OCI-LY3 (cell line): ENCODE measurements around the gene ABI3BP.

Source experiments
- H2AFZ ChIP-seq: fragments of 200-600, 300-600 bp; shearing (Covaris generic); 2 replicates; pipeline ENCODE4 v1.6.0; 2014; ENCODE audit warnings: antibody characterized with exemption, low read depth, low read length
- H3K27ac ChIP-seq: fragments of 200-600, 300-600 bp; sonication (generic); 2 replicates; pipeline ENCODE4 v1.5.1; 2014; ENCODE audit warnings: mild to moderate bottlenecking, low read length, moderate library complexity, mixed read lengths
- H3K27me3 ChIP-seq: fragments of 200-600, 300-600 bp; sonication (generic); 2 replicates; pipeline ENCODE4 v1.6.1; 2014; ENCODE audit warnings: low read depth, low read length, mixed read lengths
- H3K36me3 ChIP-seq: fragments of 200-600, 300-600 bp; sonication (generic); replicated peaks from 2 replicates; pipeline ENCODE3; 2014; ENCODE audit warnings: low read depth, low read length, mixed read lengths
- H3K4me1 ChIP-seq: fragments of 300-600, 200-600 bp; sonication (generic); 2 replicates; pipeline ENCODE4 v1.6.1; 2014; ENCODE audit warnings: low read length, mixed read lengths
- H3K4me2 ChIP-seq: fragments of 200-600, 300-600 bp; sonication (generic); 2 replicates; pipeline ENCODE4 v1.6.1; 2014; ENCODE audit warnings: low read length, mixed read lengths
- H3K4me3 ChIP-seq: fragments of 300-600, 200-600 bp; sonication (generic); 2 replicates; pipeline ENCODE4 v1.5.1; 2014; ENCODE audit warnings: antibody characterized with exemption, mild to moderate bottlenecking, low read length, moderate library complexity
- H3K79me2 ChIP-seq: fragments of 300-600, 200-600 bp; shearing (Covaris generic); 2 replicates; pipeline ENCODE4 v1.6.1; 2014; ENCODE audit warnings: mild to moderate bottlenecking, low read length, mixed read lengths
- H3K9ac ChIP-seq: fragments of 300-600, 200-600 bp; shearing (Covaris generic); 2 replicates; pipeline ENCODE4 v1.6.0; 2014; ENCODE audit warnings: mild to moderate bottlenecking, low read length, moderate library complexity
- H3K9me3 ChIP-seq: fragments of 200-600, 300-600 bp; shearing (Covaris generic); 2 replicates; pipeline ENCODE4 v1.6.1; 2014; ENCODE audit warnings: low read length, mixed read lengths; ENCODE audit not compliant: insufficient read depth
- H4K20me1 ChIP-seq: fragments of 200-600, 300-600 bp; sonication (generic); 2 replicates; pipeline ENCODE4 v1.6.1; 2016; ENCODE audit warnings: low read length, mixed read lengths; ENCODE audit not compliant: insufficient read depth
- EZH2phosphoT487 ChIP-seq: fragments of 200-600 bp; shearing (Covaris generic); IDR thresholded peaks from 2 replicates; pipeline ENCODE4 v1.6.1; 2018; ENCODE audit warnings: antibody characterized with exemption, mixed run types, low read depth
- TF ChIP-seq, protein P1 (sequence below): fragments of 200-600, 300-600 bp; sonication (generic); IDR thresholded peaks from 2 replicates; pipeline ENCODE4 v1.5.1; 2014; ENCODE audit warnings: antibody characterized with exemption, low read length, low read depth

Gene ABI3BP

DNA sequence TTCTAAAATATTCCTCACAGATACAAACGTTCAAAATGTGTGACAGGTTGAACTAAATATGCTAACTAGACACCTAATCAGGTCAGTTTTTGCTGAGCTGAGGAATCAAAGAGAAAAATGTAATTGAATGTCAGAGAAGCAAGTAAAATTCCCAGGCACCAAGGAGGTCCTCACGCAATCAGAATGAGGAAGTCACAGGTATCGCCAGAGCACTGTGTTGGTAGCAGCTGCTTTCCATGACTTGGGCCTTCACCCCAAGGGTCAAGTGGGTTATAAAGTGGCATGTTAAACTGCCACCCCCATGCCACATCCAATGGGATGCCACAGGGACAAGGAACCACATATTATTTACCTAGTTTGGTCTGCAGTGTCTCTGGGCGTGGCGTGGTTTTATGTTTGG, 158.9 kb downstream of the ABI3BP start:
- no peaks in the 10 kb centered on the region for H3K4me1 ChIP-seq
- no peak for TF ChIP-seq EZH2phosphoT487
- TF ChIP-seq, protein P1, sequence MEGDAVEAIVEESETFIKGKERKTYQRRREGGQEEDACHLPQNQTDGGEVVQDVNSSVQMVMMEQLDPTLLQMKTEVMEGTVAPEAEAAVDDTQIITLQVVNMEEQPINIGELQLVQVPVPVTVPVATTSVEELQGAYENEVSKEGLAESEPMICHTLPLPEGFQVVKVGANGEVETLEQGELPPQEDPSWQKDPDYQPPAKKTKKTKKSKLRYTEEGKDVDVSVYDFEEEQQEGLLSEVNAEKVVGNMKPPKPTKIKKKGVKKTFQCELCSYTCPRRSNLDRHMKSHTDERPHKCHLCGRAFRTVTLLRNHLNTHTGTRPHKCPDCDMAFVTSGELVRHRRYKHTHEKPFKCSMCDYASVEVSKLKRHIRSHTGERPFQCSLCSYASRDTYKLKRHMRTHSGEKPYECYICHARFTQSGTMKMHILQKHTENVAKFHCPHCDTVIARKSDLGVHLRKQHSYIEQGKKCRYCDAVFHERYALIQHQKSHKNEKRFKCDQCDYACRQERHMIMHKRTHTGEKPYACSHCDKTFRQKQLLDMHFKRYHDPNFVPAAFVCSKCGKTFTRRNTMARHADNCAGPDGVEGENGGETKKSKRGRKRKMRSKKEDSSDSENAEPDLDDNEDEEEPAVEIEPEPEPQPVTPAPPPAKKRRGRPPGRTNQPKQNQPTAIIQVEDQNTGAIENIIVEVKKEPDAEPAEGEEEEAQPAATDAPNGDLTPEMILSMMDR, result no peak
- no peak overlapping the region for H3K4me3 ChIP-seq
- no peak overlapping the region for H3K4me2 ChIP-seq
- H3K9ac ChIP-seq, result no peak overlapping the region
- no peaks in the 10 kb centered on the region for H3K36me3 ChIP-seq
- no peaks in the 10 kb centered on the region for H3K9me3 ChIP-seq
- H4K20me1 ChIP-seq, result no peaks in the 10 kb centered on the region
- no peaks in the 10 kb centered on the region for H3K79me2 ChIP-seq
- no peak overlapping the region for H3K27ac ChIP-seq
- H3K27me3 ChIP-seq, result peaks cover 11% of the 10 kb centered on the region
- no peak overlapping the region for H2AFZ ChIP-seq

DNA sequence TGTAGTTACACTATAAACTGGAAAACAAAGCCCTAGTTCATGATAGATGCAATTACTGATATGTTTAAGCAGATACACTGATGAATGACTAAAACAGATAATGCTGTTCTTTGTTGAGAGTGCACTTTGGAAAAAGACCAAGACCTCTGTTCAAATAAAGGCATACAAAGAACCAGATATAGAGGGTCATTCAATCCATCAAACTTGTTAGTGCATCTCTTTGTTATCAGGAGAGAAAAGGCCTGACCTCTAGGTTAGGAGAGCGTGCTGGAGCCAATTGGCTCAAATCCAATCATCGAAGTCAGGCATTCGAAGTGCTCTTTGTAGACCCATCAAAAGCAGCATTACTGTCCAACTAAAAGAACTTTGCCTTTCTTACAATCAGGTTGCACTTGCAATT, 159.7 kb downstream of the ABI3BP start:
- Histone ChIP-seq H3K27ac (no peak overlapping the region), H3K27me3 (peaks cover 14% of the 10 kb centered on the region), H3K4me2 (no peak overlapping the region), H3K36me3 (no peaks in the 10 kb centered on the region), H3K4me1 (no peaks in the 10 kb centered on the region), H3K4me3 (no peak overlapping the region), H4K20me1 (no peaks in the 10 kb centered on the region), H2AFZ (no peak overlapping the region), H3K9me3 (no peaks in the 10 kb centered on the region), H3K79me2 (no peaks in the 10 kb centered on the region), H3K9ac (no peak overlapping the region)
- TF ChIP-seq EZH2phosphoT487, result no peak
- TF ChIP-seq, protein P1, result no peak

DNA sequence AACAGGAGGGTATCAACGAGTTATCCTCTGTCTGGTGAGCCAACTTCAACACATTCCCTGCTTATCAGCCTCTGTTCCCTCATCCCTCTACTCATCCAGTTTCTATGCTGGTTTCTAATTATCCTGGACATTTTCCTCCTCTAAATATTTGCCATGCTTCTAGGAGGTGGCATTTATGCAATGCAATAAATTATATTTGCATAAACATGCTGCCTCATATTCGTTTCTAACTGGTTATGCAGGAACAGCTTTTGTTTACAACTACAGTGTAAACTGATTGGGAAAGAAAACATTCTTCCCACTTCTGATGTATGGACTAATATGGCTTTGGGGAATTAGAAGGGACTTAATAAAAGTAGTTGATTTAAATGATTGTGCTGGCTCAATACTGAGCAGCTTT, 161.6 kb downstream of the ABI3BP start:
- TF ChIP-seq, protein P1, result no peak
- TF ChIP-seq EZH2phosphoT487, result no peak
- Histone ChIP-seq H3K9me3 (no peaks in the 10 kb centered on the region), H3K27ac (no peak overlapping the region), H3K4me2 (no peak overlapping the region), H2AFZ (no peak overlapping the region), H3K9ac (no peak overlapping the region), H3K4me3 (no peak overlapping the region), H3K36me3 (no peaks in the 10 kb centered on the region), H4K20me1 (no peaks in the 10 kb centered on the region), H3K4me1 (no peaks in the 10 kb centered on the region), H3K27me3 (peaks cover 16% of the 10 kb centered on the region), H3K79me2 (no peaks in the 10 kb centered on the region)

DNA sequence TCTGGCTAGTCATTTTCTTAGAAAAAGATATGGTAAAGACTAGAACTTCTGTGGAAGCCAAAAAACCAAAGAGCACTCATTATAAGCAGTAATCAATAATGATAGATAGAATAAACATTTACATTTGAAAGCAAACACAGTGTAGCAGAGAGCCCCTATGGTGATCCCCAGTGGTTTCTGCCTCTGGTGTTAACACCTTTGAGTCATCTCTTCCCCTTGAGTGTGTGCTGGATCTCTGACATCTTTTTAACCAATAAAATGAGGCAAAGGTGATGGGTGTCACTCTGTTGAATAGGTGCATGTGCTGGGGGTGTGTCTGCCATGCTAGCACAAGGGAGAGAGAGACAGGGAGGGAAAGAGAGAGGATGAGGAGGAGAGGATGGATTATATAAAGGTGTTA, 162.3 kb downstream of the ABI3BP start:
- no peaks in the 10 kb centered on the region for H3K79me2 ChIP-seq
- H3K36me3 ChIP-seq, result no peaks in the 10 kb centered on the region
- H3K27ac ChIP-seq, result no peak overlapping the region
- no peaks in the 10 kb centered on the region for H4K20me1 ChIP-seq
- TF ChIP-seq EZH2phosphoT487, result no peak
- TF ChIP-seq, protein P1, result no peak
- no peaks in the 10 kb centered on the region for H3K4me1 ChIP-seq
- no peak overlapping the region for H3K4me3 ChIP-seq
- H3K27me3 ChIP-seq, result peaks cover 16% of the 10 kb centered on the region
- H2AFZ ChIP-seq, result no peak overlapping the region
- H3K4me2 ChIP-seq, result no peak overlapping the region
- no peak overlapping the region for H3K9ac ChIP-seq
- no peaks in the 10 kb centered on the region for H3K9me3 ChIP-seq
